Occipital lobe (tissue), 2 donors: ENCODE measurements around the gene CACNA2D3. TPM values are rescaled to one million over a fixed set of nuclear protein-coding genes. Genes with fewer than 3 reads are reported as not detected.

ENCODE experiments used
- DNase-seq: peaks from one replicate; lab custom pipeline; 2025; lab: John Stamatoyannopoulos, UW
- total RNA-seq: library from RNA; depleted of rRNA; stranded (reverse); fragments of >200 nt; gene quantifications from one replicate; pipeline ENCODE4 v1.2.3, GENCODE V29; 2014

Gene CACNA2D3
- total RNA-seq, 1 donor from 2014 or later = 11.2 TPM

- no peak for DNase-seq
These were observed 148.6 kb downstream of the CACNA2D3 start for GRCh38 chr3:54270816-54271526.

GRCh38 chr3:54273791-54274190, 151.4 kb downstream of the CACNA2D3 start:
- DNase-seq = no peak

DNA sequence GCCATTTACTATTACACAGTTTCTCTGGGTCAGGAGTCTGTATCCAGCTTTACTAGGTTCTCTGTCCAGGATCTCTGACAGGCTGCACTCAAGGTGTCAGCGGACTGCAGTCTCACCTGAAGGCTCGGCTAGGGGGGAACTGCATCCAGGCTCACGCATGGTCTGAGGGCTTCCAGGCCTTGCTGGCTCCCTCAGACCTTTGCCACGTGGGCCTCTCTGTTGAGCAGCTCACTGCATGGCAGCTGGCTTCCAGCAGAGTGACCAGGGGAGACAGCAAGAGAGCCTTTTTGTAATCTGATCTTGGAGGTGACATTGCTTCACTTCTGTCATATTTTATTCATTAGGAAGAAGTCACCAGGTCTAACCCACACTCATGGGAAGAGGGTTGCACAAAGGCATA, 152.3 kb downstream of the CACNA2D3 start:
- DNase-seq = no peak

- no peak for DNase-seq
These were observed 156.7 kb downstream of the CACNA2D3 start for GRCh38 chr3:54279005-54279583.

- DNase-seq = no peak
These were observed 161.1 kb downstream of the CACNA2D3 start for GRCh38 chr3:54283470-54283869.

DNA sequence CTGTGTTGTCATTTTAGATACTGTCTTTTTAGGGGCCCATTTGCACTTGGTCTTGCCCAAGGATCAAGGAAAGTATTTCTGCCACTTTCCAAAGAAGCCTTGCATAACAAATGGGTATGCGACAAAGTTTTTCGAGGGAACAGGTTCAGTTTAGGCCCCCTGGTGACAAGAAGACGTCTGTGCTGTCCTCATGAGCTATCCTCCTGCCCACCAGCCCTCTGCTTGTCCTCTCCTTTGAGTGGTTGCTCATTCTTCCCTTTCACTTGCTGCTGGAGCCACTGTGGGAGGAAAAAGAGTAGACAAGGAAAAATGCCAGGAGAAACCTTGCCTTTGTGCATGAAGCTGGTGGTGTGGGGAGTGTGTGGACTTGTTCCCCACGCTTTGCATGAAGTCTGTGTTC, 171.9 kb downstream of the CACNA2D3 start:
- DNase-seq = no peak

DNA sequence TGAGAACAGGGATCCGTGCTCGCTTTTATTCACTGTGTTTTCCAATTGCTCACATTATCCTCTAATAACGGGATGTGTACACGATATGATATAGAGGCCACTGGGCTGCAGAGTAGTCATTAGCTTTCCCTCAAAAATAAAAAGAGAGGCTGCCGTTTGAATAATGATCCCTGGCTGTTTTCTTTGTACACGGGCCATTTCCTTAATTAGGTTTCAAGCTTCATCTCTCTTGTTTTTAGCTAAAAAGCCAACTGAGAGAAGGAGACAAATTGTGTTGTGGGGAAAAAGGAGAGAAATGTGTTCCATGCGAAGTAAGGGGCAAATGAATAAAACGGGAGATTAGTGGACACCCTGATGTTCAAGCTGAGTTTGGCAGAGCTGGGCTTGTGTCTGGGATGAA, 174.2 kb downstream of the CACNA2D3 start:
- DNase-seq = no peak

- no peak for DNase-seq
These were observed 177.0 kb downstream of the CACNA2D3 start for GRCh38 chr3:54299169-54299935.

- DNase-seq = no peak
These were observed 181.4 kb downstream of the CACNA2D3 start for GRCh38 chr3:54303517-54304375.

GRCh38 chr3:54304877-54305276, 182.5 kb downstream of the CACNA2D3 start:
- no peak for DNase-seq

GRCh38 chr3:54305409-54306099, 183.2 kb downstream of the CACNA2D3 start:
- no peak for DNase-seq

GRCh38 chr3:54307566-54308180, 185.3 kb downstream of the CACNA2D3 start:
- DNase-seq = no peak

DNA sequence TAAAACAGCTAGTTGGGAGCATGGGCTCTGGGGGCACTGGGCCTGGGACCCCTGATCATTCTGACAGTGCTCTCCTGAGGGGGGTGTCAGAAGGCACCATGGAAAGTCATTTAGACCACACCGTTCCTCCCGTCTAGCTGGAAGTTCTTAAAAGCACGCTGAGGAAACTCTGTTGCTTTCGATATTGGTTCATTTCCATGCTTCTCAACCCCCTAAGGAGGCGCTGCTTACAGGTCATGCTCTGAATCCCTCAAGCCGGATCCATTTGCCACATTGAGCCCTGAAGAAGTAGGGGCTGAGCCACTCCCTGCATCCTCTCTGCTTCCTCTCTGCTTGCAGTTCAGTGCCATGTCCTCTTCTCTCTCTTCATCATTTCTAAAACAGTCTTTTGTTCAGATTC, 187.2 kb downstream of the CACNA2D3 start:
- DNase-seq = no peak

GRCh38 chr3:54311211-54311747, 188.9 kb downstream of the CACNA2D3 start:
- no peak for DNase-seq

DNA sequence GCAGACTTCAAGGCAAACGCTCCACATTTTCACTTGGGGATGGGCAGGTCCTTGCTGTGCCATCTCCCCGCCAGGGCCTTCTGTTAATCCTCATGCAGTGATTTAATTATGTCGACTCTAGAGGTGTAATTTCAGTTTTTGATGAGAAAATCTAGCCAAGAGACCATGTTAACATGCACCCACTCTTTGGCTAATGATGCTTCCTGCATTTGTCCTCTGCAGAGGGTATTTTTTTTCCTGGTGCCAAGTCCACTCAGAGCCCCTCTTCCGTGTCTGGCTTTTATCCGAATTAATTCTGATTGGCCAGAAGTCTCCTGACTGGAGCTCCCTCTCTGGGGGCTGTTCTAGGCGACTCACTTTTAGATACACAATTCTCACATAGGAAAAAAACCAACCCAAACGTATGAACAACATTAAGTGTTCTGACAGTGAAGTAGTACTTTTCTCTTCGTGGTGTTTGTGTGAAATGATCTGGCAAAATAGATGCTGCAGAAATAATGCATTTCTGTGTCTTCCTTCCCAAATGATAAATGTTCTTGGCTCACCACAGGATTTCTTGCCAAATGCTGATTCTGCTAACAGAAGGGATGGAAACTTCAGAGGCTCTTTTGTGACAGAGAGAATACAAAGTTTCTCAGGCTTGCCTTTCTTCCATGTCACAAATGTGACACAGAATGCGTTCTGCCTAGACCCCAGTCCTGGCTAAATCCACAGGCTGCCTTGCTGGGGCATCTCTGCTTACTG, 190.0 kb downstream of the CACNA2D3 start:
- no peak for DNase-seq

GRCh38 chr3:54313418-54313817, 191.1 kb downstream of the CACNA2D3 start:
- no peak for DNase-seq

DNA sequence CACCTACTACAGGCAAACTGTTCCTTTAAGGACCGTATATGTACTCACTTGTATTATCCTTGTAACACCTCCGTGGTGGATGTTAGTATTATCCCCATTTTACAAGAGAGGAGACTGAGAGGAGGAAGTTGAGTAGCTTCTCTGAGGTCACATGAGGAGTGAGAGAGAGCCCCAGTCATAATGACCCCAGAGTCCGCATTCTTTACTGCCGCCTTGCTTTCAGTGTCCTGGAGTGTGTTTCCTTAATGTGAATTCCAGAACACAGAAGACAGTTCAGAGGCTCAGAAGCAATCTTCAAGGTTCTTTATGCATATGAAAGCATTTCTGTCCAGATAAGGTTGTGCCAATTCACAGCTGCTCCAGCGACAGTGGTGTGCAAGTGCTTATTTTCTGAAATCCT, 199.2 kb downstream of the CACNA2D3 start:
- DNase-seq = no peak

- DNase-seq = no peak
These were observed 200.0 kb downstream of the CACNA2D3 start for GRCh38 chr3:54322354-54322753.

GRCh38 chr3:54324103-54324502, 201.8 kb downstream of the CACNA2D3 start:
- no peak for DNase-seq

- no peak for DNase-seq
These were observed 204.6 kb downstream of the CACNA2D3 start for GRCh38 chr3:54326951-54327350.
